Bronchial epithelial cell (primary cell): ENCODE data around the gene LTBP1. TPM values are rescaled to one million over a fixed set of nuclear protein-coding genes. Genes with fewer than 3 reads are reported as not detected.
A peak's percentile ranks its signal among the peaks of the same experiment; 100 is the strongest.

Experiments used
- DNase-seq: peaks from one replicate; pipeline ENCODE4 v3.0.0-alpha.2; 2010; ENCODE audit warnings: low read depth
- FAIRE-seq: peaks from 2 replicates; lab custom pipeline; 2011; peaks lifted over from hg19 to GRCh38; lab: Jason Lieb, UNC
- H3K27me3 ChIP-seq: 2 replicates; pipeline ENCODE4 v1.5.1; 2011; ENCODE audit warnings: low read length; ENCODE audit not compliant: control insufficient read depth, insufficient read depth
- H3K36me3 ChIP-seq: 2 replicates; pipeline ENCODE4 v1.5.1; 2011; ENCODE audit warnings: low read length; ENCODE audit not compliant: control insufficient read depth, insufficient read depth
- H3K4me3 ChIP-seq: 2 replicates; pipeline ENCODE4 v1.5.1; 2011; ENCODE audit warnings: mild to moderate bottlenecking, low read depth, low read length, control low read depth
- CTCF ChIP-seq: IDR thresholded peaks from 2 replicates; pipeline ENCODE4 v1.5.1; 2011; ENCODE audit warnings: mild to moderate bottlenecking, moderate library complexity, low read length, control low read depth, inconsistent platforms; ENCODE audit not compliant: insufficient read depth, severe bottlenecking
- total RNA-seq: library from RNA; depleted of rRNA; stranded (reverse); fragments of >200 nt; gene quantifications from 2 replicates; pipeline ENCODE4 v1.2.1, GENCODE V29; 2014

Gene LTBP1
- total RNA-seq, 1 donor from 2014 or later = 6.6 TPM

DNA sequence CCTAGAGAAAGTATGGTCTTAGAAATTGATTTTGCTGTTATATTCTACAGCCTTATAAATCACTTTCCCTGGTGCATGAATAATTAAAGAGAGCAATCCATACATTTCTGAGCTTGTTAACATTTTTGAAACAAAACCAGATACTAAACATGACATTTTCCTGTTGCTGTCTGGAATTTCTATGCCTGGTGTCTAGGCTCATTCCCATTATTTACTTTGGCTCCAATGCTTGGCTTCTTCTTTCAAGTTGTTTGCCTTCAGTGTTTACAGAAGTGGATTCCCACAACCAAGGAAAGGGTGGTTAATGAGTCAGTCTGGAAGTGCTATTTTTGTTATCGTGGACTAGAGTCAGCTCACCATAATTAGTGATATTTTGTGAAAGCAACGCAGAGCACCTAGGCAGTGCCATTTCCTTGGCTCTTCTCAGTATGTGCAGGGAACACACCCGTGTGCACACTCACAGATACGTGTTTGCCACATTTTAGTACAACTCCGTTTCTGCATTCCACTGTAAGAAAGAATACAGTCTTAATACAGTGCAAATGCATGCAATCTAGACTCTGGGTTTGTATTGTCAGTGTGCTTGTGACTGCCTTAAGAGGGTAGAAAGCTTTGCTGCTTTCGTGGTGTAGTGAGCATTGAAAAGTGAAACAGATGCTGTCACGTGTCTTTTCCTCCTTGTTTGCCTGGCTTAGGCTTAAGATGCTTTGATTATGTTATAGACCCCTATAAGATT is 344.7 kb downstream of the LTBP1 start:
- H3K27me3 ChIP-seq = no peaks in the 10 kb centered on the region
- FAIRE-seq (no peak), DNase-seq (peak; percentile 96)
- no peak overlapping the region for H3K4me3 ChIP-seq
- H3K36me3 ChIP-seq = no peaks in the 10 kb centered on the region
- no peak for TF ChIP-seq CTCF

DNA sequence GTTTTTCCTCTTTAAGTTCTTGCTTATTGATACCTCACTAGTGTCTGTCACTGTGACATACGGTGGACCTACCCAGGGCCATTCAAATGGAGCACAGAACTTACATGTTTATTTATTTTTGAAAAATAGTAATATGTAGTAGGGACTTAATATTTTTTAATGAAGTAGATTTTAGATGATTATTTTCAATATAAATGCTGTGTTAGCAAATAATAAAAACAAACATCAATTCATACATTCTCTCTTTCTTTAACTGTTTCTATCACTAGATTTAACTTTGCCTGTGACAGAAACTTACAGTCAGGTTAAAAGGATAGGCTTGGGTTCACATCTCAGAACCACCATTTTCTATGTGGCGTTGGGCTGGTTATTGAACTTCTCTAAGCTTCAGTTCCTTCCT is 345.3 kb downstream of the LTBP1 start:
- Histone ChIP-seq H3K36me3 (no peaks in the 10 kb centered on the region), H3K4me3 (no peak overlapping the region), H3K27me3 (no peaks in the 10 kb centered on the region)
- DNase-seq = no peak
- FAIRE-seq = no peak
- no peak for TF ChIP-seq CTCF

DNA sequence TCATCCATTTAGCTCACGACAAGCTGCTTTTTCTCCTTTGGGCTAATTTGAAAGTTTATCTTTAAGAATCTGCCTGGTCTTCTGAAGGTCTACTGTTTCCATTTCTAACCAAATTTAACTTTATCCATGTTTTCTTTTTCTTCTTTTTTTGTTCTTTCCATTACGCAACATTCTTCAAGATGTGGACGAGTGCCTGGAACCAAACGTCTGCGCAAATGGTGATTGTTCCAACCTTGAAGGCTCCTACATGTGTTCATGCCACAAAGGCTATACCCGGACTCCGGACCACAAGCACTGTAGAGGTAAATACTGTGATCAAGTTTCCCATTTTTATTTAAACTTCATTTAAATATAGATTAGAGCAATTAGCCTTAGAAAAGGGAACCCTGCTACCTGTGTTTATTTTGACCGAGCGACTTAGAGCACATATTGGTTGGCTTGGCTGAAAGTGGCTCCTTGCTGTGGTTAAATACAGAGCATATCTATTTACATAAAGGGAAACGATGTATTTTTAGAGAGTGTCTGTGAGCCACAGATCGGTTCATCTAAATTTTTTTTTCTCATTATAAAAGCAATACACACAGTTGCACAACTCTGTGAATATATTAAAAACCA is 346.3 kb downstream of the LTBP1 start:
- DNase-seq (no peak), FAIRE-seq (no peak)
- Histone ChIP-seq H3K36me3 (no peaks in the 10 kb centered on the region), H3K27me3 (no peaks in the 10 kb centered on the region), H3K4me3 (no peak overlapping the region)
- TF ChIP-seq CTCF = no peak

DNA sequence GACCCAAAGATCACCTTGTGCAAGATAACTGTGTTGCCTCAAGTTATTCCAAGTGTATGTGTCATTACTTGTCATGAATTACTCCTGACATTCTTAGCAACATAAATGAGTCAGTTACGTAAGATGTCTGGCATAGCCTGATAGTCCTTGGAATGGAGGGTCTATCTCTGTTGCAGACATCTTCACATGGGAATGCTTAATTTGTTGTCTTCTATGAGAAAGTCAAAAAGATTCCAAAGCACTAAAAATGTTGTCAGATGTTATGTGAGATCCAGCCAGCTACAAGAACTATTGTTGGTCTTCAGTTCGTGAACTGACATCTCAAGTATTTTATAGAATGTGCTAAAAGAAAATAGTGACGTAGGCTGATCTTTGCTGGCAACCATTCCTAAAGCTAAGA is 351.5 kb downstream of the LTBP1 start:
- FAIRE-seq (no peak), DNase-seq (peak; percentile 81)
- H3K27me3 ChIP-seq = no peaks in the 10 kb centered on the region
- no peak for TF ChIP-seq CTCF
- H3K36me3 ChIP-seq = no peaks in the 10 kb centered on the region
- H3K4me3 ChIP-seq = no peak overlapping the region

DNA sequence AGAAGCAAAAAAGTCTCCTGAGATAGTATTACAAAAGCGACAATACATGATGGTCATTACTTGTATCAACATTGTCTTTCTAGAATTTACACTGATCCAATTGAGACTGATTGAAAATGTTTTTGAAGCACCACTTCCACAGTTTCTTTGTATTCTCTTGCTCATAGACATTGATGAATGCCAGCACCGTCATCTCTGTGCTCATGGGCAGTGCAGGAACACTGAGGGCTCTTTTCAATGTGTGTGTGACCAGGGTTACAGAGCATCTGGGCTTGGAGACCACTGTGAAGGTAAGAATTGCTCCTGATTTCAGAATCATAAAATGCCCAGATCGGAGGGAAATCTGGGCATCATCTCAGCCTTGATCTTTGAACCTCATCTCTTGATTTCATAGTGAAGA is 354.6 kb downstream of the LTBP1 start:
- no peak for FAIRE-seq
- TF ChIP-seq CTCF = no peak
- H3K4me3 ChIP-seq = no peak overlapping the region
- DNase-seq = no peak
- H3K36me3 ChIP-seq = no peaks in the 10 kb centered on the region
- no peaks in the 10 kb centered on the region for H3K27me3 ChIP-seq
